Measurements from ENCODE around the gene LSM3.

LSM3 gene

GRCh38 chr3:14178247-14179113 lies at the start of gene LSM3, which contains the start of gene XPC:
TSS of gene LSM3 (plus strand) at chr3:14178817. CDS start at chr3:14178861, 44 bp downstream.
TSS of gene XPC (minus strand) at chr3:14178601. CDS start at chr3:14178568, 33 bp downstream.
- peak within 1 kb of the TSS; percentile 91 for H3K27ac ChIP-seq
- TF ChIP-seq CTCF (conservative IDR thresholded peaks at IDR 0.05): no peak

- no peak for TF ChIP-seq CTCF (conservative IDR thresholded peaks at IDR 0.05)
- no peak overlapping the region for H3K27ac ChIP-seq
These were observed 49.3 kb upstream of the LSM3 start for GRCh38 chr3:14129296-14129695.

DNA sequence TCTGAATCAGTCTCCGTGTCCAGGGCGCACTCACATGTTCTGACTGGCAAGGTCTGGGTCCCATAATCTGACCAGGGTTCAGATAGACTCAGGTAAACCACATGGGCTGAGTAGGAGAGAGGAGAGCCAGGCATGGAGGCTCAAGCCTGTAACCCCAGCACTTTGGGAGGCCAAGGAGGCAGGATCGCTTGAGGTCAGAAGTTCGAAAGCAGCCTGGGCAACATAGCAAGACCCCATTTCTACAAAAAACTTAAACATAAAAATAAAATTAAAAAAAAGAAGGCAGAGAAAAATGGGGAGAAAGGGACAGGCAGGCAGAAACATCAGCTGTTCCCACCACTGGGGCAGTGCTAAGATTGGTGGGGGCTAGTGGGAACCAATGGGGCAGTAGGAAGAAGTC lies 48.4 kb upstream of the LSM3 start:
- no peak for TF ChIP-seq CTCF (conservative IDR thresholded peaks at IDR 0.05)
- H3K27ac ChIP-seq: no peak overlapping the region

DNA sequence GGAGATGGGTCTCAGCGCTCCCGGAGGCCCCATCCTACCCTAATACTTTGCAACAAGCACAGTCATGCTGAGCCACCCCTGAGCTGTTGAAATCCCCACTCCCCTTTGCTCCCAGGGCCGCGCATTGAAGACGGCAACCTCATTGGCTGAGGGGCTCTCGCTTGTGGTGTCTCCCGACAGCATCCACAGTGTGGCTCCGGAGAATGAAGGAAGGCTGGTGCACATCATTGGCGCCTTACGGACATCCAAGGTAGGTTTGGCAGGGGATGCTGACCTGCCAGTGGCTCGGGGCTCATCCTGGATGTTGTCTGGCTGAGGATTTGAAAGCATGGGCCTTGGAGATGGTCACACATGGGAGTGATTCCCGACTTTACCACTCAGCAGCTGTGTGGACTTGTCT lies 47.9 kb upstream of the LSM3 start:
- TF ChIP-seq CTCF (conservative IDR thresholded peaks at IDR 0.05): no peak
- peak overlapping the region; percentile 3; the same call in 1 of the 2 replicates for H3K27ac ChIP-seq

- no peak for TF ChIP-seq CTCF (conservative IDR thresholded peaks at IDR 0.05)
- H3K27ac ChIP-seq: peak overlapping the region; percentile 3; the same call in 1 of the 2 replicates
These were observed 47.5 kb upstream of the LSM3 start for GRCh38 chr3:14131134-14131533.

DNA sequence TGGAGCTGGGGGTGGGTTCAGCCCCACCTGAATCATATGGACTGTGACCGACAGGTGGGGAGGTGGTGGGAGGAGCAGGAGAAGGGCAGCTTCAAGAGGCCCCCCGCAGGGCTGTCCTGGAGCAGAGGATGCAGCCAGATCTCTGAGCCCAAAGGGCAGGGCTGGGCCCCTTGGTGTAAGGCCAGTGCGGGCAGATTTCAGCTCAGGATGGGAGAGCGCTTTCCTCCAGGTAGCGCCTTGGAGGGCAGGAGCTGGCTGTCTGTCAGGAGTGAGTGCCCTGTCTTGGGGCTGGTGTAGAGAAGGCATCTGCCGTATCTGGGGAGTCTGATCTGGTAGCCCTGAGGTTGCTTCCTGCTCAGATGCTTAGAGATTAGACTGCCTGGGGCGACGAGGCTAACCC lies 46.5 kb upstream of the LSM3 start:
- H3K27ac ChIP-seq: no peak overlapping the region
- no peak for TF ChIP-seq CTCF (conservative IDR thresholded peaks at IDR 0.05)

GRCh38 chr3:14132689-14133088 lies 45.9 kb upstream of the LSM3 start:
- no peak for TF ChIP-seq CTCF (conservative IDR thresholded peaks at IDR 0.05)

More at GRCh38 chr3:14132689-14133088, 45.9 kb upstream of the LSM3 start:
- H3K27ac ChIP-seq: no peak overlapping the region
